SU-DHL-6 (cell line): ENCODE results near the gene ARID5B.

Experiments used
- EZH2phosphoT487 ChIP-seq: fragments of 200-600 bp; sonication (generic), shearing (Covaris generic); conservative IDR thresholded peaks from 2 replicates; pipeline ENCODE4 v1.6.1; 2018; ENCODE audit warnings: mild to moderate bottlenecking, antibody characterized with exemption, low read length, moderate library complexity, mixed read lengths
- TF ChIP-seq, protein P1 (sequence below): fragments of 200-600 bp; sonication (generic); IDR thresholded peaks from one replicate; pipeline ENCODE4 v1.5.1; 2017; ENCODE audit warnings: antibody characterized with exemption, mild to moderate bottlenecking, low read length, moderate library complexity; ENCODE audit not compliant: insufficient read depth, poor library complexity, severe bottlenecking

DNA sequence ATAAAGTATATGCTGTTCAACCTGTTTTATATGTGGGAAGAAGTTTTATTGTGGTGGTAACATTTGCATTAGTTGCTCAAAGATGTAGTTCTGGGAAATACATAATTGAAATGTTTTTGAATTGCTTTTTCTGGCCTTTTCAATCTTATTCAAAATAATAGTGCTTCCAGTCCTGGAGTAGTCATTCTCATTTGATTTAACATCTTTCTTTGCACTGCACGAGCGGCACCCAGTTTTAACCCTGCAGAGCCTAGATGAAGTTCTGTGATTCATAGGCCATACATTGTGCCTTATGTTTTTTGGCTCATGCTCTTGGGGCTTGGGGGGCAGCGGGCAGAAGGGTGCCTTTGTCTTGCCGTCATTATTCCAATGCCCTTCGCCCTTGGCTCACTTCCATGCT lies 9.9 kb downstream of the ARID5B start:
- TF ChIP-seq, protein P1, sequence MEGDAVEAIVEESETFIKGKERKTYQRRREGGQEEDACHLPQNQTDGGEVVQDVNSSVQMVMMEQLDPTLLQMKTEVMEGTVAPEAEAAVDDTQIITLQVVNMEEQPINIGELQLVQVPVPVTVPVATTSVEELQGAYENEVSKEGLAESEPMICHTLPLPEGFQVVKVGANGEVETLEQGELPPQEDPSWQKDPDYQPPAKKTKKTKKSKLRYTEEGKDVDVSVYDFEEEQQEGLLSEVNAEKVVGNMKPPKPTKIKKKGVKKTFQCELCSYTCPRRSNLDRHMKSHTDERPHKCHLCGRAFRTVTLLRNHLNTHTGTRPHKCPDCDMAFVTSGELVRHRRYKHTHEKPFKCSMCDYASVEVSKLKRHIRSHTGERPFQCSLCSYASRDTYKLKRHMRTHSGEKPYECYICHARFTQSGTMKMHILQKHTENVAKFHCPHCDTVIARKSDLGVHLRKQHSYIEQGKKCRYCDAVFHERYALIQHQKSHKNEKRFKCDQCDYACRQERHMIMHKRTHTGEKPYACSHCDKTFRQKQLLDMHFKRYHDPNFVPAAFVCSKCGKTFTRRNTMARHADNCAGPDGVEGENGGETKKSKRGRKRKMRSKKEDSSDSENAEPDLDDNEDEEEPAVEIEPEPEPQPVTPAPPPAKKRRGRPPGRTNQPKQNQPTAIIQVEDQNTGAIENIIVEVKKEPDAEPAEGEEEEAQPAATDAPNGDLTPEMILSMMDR = no peak
- no peak for TF ChIP-seq EZH2phosphoT487
